Measurements from ENCODE around the gene PRX. TPM values are rescaled to one million over a fixed set of nuclear protein-coding genes. Genes with fewer than 3 reads are reported as not detected.

PRX gene
- total and polyA plus RNA-seq, 9 of the 15 experiments (the other 6 are each of a cell fraction or from before 2014, with no cell fraction given) = 0.65 to 3.5 (median 1.7) TPM; not detected in 2

- Histone ChIP-seq H3K4me2 (ENCODE audit: insufficient read depth, low read length) (no peak overlapping the region), H4K20me1 (replicated peaks; ENCODE audit: control insufficient read depth, insufficient read depth, low read length) (peaks cover 22% of the 10 kb centered on the region), H3K4me3 (no peak overlapping the region), H3K9me1 (ENCODE audit: control insufficient read depth, insufficient read depth, low read length) (no peaks in the 10 kb centered on the region), H3K9me3 (replicated peaks; ENCODE audit: control insufficient read depth, insufficient read depth, low read depth, low read length) (no peaks in the 10 kb centered on the region), H3K36me3 (ENCODE audit: control insufficient read depth, insufficient read depth, low read length) (peaks cover 28% of the 10 kb centered on the region), H3K4me1 (replicated peaks in 1 of 2; ENCODE audit: control insufficient read depth in 2 of 2, insufficient read depth in 2 of 2, low read length in 2 of 2) (peaks cover 16 to 32% of the 10 kb centered on the region in 2 experiments), H3K27me3 (ENCODE audit: control insufficient read depth in 2 of 2, insufficient read depth in 2 of 2, low read length in 2 of 2) (no peaks in the 10 kb centered on the region), H2AFZ (ENCODE audit: low read depth, low read length) (no peak overlapping the region), H3K9ac (ENCODE audit: insufficient read depth in 1 of 2, low read depth in 2 of 2, low read length in 2 of 2) (no peak overlapping the region), H3K27ac (ENCODE audit: extremely low read depth, low read depth, low read length) (no peak overlapping the region), H3K79me2 (ENCODE audit: control insufficient read depth, insufficient read depth, low read length) (peaks cover 29% of the 10 kb centered on the region)
- ChIA-PET POLR2A (interaction anchor here (0.9 to 1.4 kb wide), 2 partner anchors 12 to 14 kb away, joined by 5 to 12 read pairs; partner anchors contain the start of gene SERTAD1), CTCF (ENCODE audit: low intra/inter-chr PET ratio) (no interaction called here)
- in situ Hi-C loops (cut with MboI) = no loop called here
- DNase-seq (ENCODE audit: extremely low read depth in 1 of 4, low spot score in 3 of 4) = no peak
- no peak for FAIRE-seq
- no TSS peak for BruUV-seq (replicated peaks)
- WGBS (ENCODE audit: insufficient coverage, low coverage, missing lambda C conversion rate) = 82% methylated on average over 3 of the region's 3 CpGs
- intact Hi-C loops (cut with micrococcal nuclease) = no loop called here
- no peak for ATAC-seq
- no peak for TF ChIP-seq THAP12 (CRISPR knock-in tag; IDR thresholded peaks at IDR 0.05)
- no peak for TF ChIP-seq NFE2 (IDR thresholded peaks at IDR 0.05; ENCODE audit: low read depth)
- TF ChIP-seq DACH1 (IDR thresholded peaks at IDR 0.05; ENCODE audit: partially characterized antibody) = no peak
- TF ChIP-seq PRMT5 (CRISPR knock-in tag; IDR thresholded peaks at IDR 0.05) = no peak
- TF ChIP-seq DPF2 (IDR thresholded peaks at IDR 0.05) = no peak
- no peak for TF ChIP-seq GATA2 (CRISPR knock-in tag; IDR thresholded peaks at IDR 0.05)
- TF ChIP-seq SIN3B (IDR thresholded peaks at IDR 0.05; ENCODE audit: low read depth) = no peak
- TF ChIP-seq PTTG1 (tag; IDR thresholded peaks at IDR 0.05; ENCODE audit: low read depth) = no peak
- no peak for TF ChIP-seq ZNF707 (CRISPR knock-in tag; conservative IDR thresholded peaks at IDR 0.05)
- TF ChIP-seq TAF1 (IDR thresholded peaks at IDR 0.05; ENCODE audit: control insufficient read depth, extremely low read depth, insufficient read depth, low read length, severe bottlenecking) = no peak
- no peak for TF ChIP-seq ZNF311 (CRISPR knock-in tag; IDR thresholded peaks at IDR 0.05)
- TF ChIP-seq TCFL5 (CRISPR knock-in tag; conservative IDR thresholded peaks at IDR 0.05) = no peak
- no peak for TF ChIP-seq KDM4B (IDR thresholded peaks at IDR 0.05; ENCODE audit: borderline replicate concordance in 2 of 2, low read depth in 1 of 2)
Observed at GRCh38 chr19:40438284-40438683, 25.1 kb upstream of the PRX start.
